ENCODE data around the gene FBXO21. TPM values are rescaled to one million over a fixed set of nuclear protein-coding genes. Genes with fewer than 3 reads are reported as not detected.
"Not testable (repeated sequence)": the region's sequence is repeated elsewhere in the genome, so short reads cannot be mapped to it uniquely, and the experiment has no call there.

FBXO21 gene
- total and polyA plus RNA-seq, 8 donors: 7.4 to 494 (median 32.2) TPM

- Histone ChIP-seq H3K4me1 (no peaks in the 10 kb centered on the region), H3K9me3 (no peaks in the 10 kb centered on the region), H3K27ac (no peak overlapping the region), H3K27me3 (peaks cover 0 to 24% (median 0%) of the 10 kb centered on the region in 3 donors), H3K36me3 (no peaks in the 10 kb centered on the region), H3K4me3 (no peak overlapping the region)
- intact Hi-C loops (cut with DNase I; ENCODE audit: low total_unique reads): no loop called here
- WGBS, 5 donors: 92 to 95% (median 94%) methylated on average over 9 of the region's 9 CpGs
- no peak for DNase-seq
- TF ChIP-seq POLR2A (IDR thresholded peaks at IDR 0.05) (no peak), EP300 (IDR thresholded peaks at IDR 0.05) (no peak), CTCF (IDR thresholded peaks at IDR 0.05) (no peak), POLR2AphosphoS5 (IDR thresholded peaks at IDR 0.05) (no peak)
Measured at GRCh38 chr12:117202033-117202432, 11.8 kb upstream of the FBXO21 start.

GRCh38 chr12:117199956-117200744, 9.9 kb upstream of the FBXO21 start:
- DNase-seq; H3K4me1 ChIP-seq; H3K9me3 ChIP-seq; H3K36me3 ChIP-seq; H3K4me3 ChIP-seq; H3K27ac ChIP-seq; intact Hi-C loops (cut with DNase I; ENCODE audit: low total_unique reads): not testable (repeated sequence)
- WGBS, 5 donors: 87 to 95% (median 92%) methylated on average over 8 of the region's 8 CpGs
- peaks cover 0 to 16% (median 0%) of the 10 kb centered on the region in 3 donors for H3K27me3 ChIP-seq

GRCh38 chr12:117196334-117196733, 6.1 kb upstream of the FBXO21 start:
- H3K36me3 ChIP-seq; H3K27me3 ChIP-seq; H3K4me1 ChIP-seq; H3K9me3 ChIP-seq; DNase-seq; intact Hi-C loops (cut with DNase I; ENCODE audit: low total_unique reads); H3K4me3 ChIP-seq; H3K27ac ChIP-seq: not testable (repeated sequence)
- WGBS, 5 donors: 90 to 96% (median 93%) methylated on average over 6 of the region's 6 CpGs

GRCh38 chr12:117195027-117195426, 4.8 kb upstream of the FBXO21 start:
- DNase-seq: peak in 1 of 2 donors; percentile 1
- intact Hi-C loops (cut with DNase I; ENCODE audit: low total_unique reads); H3K4me3 ChIP-seq; H3K27me3 ChIP-seq; H3K9me3 ChIP-seq; H3K27ac ChIP-seq; H3K36me3 ChIP-seq; H3K4me1 ChIP-seq: not testable (repeated sequence)
- 83 to 99% (median 91%) methylated on average over 6 to 9 of the region's 9 CpGs for WGBS, 5 donors

- H3K4me3 ChIP-seq: no peak overlapping the region
- H3K27me3 ChIP-seq: no peaks in the 10 kb centered on the region
- no peaks in the 10 kb centered on the region for H3K36me3 ChIP-seq
- no peak for TF ChIP-seq POLR2A (IDR thresholded peaks at IDR 0.05)
- TF ChIP-seq POLR2AphosphoS5 (IDR thresholded peaks at IDR 0.05): no peak
- no peak for TF ChIP-seq EP300 (IDR thresholded peaks at IDR 0.05)
- no peak for TF ChIP-seq CTCF (IDR thresholded peaks at IDR 0.05)
- intact Hi-C loops (cut with DNase I; ENCODE audit: low total_unique reads): no loop called here
- peaks cover 4 to 15% (median 10%) of the 10 kb centered on the region in 4 donors for H3K4me1 ChIP-seq
- no peaks in the 10 kb centered on the region for H3K9me3 ChIP-seq
- 77 to 97% (median 95%) methylated on average over 3 of the region's 3 CpGs for WGBS, 5 donors
- DNase-seq: no peak
- H3K27ac ChIP-seq: no peak overlapping the region
Measured at GRCh38 chr12:117193903-117194302, 3.6 kb upstream of the FBXO21 start.

- H3K4me3 ChIP-seq; H3K27me3 ChIP-seq; H3K9me3 ChIP-seq; H3K36me3 ChIP-seq; H3K27ac ChIP-seq; intact Hi-C loops (cut with DNase I; ENCODE audit: low total_unique reads): not testable (repeated sequence)
- 79 to 89% (median 87%) methylated on average over 9 of the region's 9 CpGs for WGBS, 5 donors
- peaks cover 14 to 28% (median 21%) of the 10 kb centered on the region in 4 donors for H3K4me1 ChIP-seq
- peak in 1 of 2 donors; percentile 21 for DNase-seq
Measured at GRCh38 chr12:117192581-117192980, 2.3 kb upstream of the FBXO21 start.

All from stomach (tissue), 9 donors.